Progenitor cell of endocrine pancreas (in vitro differentiated cells): ENCODE measurements around the gene NTRK2. TPM values are rescaled to one million over a fixed set of nuclear protein-coding genes. Genes with fewer than 3 reads are reported as not detected.

Experiments used
- DNase-seq: peaks from one replicate; pipeline ENCODE4 v3.0.0; 2021; ENCODE audit warnings: low spot score; ENCODE audit not compliant: unreplicated experiment
- H3K27ac Mint-ChIP-seq: 2 replicates; pipeline ENCODE4 v1.8.0; 2021; ENCODE audit warnings: mild to moderate bottlenecking, moderate library complexity, mixed read lengths
- H3K27me3 Mint-ChIP-seq: 2 replicates; pipeline ENCODE4 v1.8.0; 2021; ENCODE audit warnings: mixed read lengths
- H3K36me3 Mint-ChIP-seq: 2 replicates; pipeline ENCODE4 v1.8.0; 2022; ENCODE audit warnings: mixed read lengths; ENCODE audit not compliant: insufficient read depth
- H3K4me1 Mint-ChIP-seq: 2 replicates; pipeline ENCODE4 v1.8.0; 2021; ENCODE audit warnings: low read depth, mixed read lengths
- H3K4me3 Mint-ChIP-seq: 2 replicates; pipeline ENCODE4 v1.8.0; 2021; ENCODE audit warnings: low read depth, mild to moderate bottlenecking, moderate library complexity, mixed read lengths
- H3K9me3 Mint-ChIP-seq: 2 replicates; pipeline ENCODE4 v1.8.0; 2021; ENCODE audit warnings: low read depth, mixed read lengths
- total RNA-seq: library from RNA; stranded (reverse); gene quantifications from 2 replicates; pipeline ENCODE4 v1.2.1, GENCODE V29; 2021
- TF ChIP-seq, protein P1 (sequence below): fragments of 200-600 bp; sonication (generic); IDR thresholded peaks from one replicate; pipeline ENCODE4 v1.5.0; 2021; ENCODE audit warnings: antibody characterized with exemption, mild to moderate bottlenecking; ENCODE audit not compliant: unreplicated experiment

NTRK2 gene
- total RNA-seq, 1 donor from 2014 or later, result 4.7 TPM

DNA sequence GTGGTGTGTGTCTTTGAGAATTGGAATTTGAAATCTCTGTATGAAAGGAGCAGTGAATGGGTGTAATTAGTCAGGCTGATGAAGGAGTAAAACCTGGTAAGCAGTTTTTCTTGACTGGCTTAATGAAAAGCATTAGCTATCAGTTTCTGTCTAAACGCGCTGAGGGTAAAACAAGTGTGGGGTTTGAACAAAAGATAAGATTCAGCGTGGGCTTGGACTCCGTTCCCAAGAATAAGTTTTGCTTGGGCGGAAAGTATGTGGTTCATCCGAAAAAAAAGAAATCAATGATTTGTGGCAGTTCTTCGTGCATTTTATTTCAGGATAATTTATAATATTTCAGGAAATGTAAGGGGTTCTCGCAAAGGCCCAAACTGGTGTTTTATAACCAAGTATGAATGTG, 217.3 kb downstream of the NTRK2 start:
- Mint-ChIP-seq H3K27ac (no peak overlapping the region), H3K4me1 (peaks cover 2% of the 10 kb centered on the region), H3K27me3 (no peaks in the 10 kb centered on the region), H3K36me3 (no peaks in the 10 kb centered on the region), H3K4me3 (no peak overlapping the region), H3K9me3 (peaks cover 4% of the 10 kb centered on the region)
- TF ChIP-seq, protein P1, sequence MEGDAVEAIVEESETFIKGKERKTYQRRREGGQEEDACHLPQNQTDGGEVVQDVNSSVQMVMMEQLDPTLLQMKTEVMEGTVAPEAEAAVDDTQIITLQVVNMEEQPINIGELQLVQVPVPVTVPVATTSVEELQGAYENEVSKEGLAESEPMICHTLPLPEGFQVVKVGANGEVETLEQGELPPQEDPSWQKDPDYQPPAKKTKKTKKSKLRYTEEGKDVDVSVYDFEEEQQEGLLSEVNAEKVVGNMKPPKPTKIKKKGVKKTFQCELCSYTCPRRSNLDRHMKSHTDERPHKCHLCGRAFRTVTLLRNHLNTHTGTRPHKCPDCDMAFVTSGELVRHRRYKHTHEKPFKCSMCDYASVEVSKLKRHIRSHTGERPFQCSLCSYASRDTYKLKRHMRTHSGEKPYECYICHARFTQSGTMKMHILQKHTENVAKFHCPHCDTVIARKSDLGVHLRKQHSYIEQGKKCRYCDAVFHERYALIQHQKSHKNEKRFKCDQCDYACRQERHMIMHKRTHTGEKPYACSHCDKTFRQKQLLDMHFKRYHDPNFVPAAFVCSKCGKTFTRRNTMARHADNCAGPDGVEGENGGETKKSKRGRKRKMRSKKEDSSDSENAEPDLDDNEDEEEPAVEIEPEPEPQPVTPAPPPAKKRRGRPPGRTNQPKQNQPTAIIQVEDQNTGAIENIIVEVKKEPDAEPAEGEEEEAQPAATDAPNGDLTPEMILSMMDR, result no peak
- no peak for DNase-seq

DNA sequence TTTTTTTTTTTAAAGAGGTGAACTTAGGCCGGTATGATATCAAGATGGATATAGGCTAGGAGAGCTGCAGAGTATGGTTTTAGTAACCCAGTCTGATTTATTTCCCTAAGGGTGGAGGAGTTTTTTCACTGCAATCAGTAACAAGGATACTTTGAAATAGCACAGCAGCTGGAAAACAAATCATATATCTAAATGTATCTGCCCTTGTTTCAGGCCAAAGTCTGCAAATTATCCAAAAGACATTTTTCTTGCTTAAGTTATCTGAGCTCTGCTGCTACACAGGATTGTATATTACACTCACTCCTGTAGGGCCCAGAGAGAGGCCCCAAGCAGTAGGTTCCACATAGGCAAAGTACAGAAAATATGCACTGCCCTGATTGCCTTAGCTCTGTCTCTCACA, 222.4 kb downstream of the NTRK2 start:
- Mint-ChIP-seq H3K4me3 (no peak overlapping the region), H3K27ac (peak overlapping the region; percentile 13), H3K36me3 (no peaks in the 10 kb centered on the region), H3K4me1 (peaks cover 9% of the 10 kb centered on the region), H3K27me3 (peaks cover 7% of the 10 kb centered on the region), H3K9me3 (peaks cover under 1% of the 10 kb centered on the region)
- TF ChIP-seq, protein P1, result no peak
- no peak for DNase-seq

DNA sequence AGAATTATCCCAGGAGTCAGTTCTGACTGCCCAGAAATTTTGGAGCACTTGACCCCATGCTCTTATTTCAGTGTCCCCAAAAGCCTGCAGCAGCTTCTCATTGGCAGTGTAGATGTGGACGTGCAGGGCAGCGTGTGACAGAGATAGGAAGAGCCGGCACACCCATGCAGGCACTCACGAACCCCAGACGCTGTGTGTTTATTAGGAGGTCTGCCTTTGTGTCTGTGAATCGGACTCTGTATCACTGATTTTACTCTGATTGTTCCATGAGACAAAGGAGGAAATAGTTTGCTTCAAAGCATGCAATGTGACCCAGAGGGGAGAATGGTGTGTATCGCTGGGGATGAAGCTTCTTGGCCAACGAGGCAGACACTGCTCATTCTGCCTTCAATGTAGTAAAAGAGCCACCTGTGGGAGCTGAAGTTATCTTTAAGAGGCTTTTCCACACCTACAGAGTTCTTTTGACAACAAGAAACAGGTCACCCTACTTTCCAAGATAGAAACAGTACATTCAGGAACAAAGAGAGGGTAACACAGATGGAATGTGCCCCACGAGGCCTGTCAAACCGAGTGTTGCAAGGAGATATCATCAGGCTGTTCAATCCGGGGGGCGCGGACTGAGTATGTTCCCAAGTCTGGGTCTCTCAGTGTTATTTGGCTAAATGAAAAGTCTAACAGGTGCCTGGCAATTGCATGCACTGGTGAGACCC, 224.0 kb downstream of the NTRK2 start:
- H3K4me1 Mint-ChIP-seq, result peaks cover 14% of the 10 kb centered on the region
- no peak overlapping the region for H3K27ac Mint-ChIP-seq
- peaks cover 7% of the 10 kb centered on the region for H3K27me3 Mint-ChIP-seq
- no peak overlapping the region for H3K4me3 Mint-ChIP-seq
- no peak for DNase-seq
- TF ChIP-seq, protein P1, result no peak
- H3K36me3 Mint-ChIP-seq, result no peaks in the 10 kb centered on the region
- H3K9me3 Mint-ChIP-seq, result no peaks in the 10 kb centered on the region

DNA sequence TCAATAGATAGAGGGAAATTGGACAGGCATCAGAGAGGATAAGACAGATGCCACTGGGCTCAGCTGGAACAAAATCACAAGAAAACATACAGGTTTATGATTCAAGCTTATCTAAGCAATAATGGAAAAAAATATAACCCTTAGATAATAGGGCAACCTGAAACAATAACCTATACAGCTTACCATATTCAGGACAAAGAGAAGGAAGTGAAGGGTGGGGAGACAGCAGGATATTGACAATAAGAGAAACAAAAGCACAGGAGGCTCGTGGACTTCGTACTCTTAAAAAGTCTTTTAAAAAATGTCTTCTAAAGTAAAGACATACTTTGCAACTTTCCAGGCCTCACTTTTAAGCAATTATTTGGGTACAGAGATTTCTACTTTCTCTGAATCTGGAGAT, 225.3 kb downstream of the NTRK2 start:
- TF ChIP-seq, protein P1, result no peak
- H3K4me1 Mint-ChIP-seq, result peaks cover 18% of the 10 kb centered on the region
- no peak overlapping the region for H3K4me3 Mint-ChIP-seq
- DNase-seq, result no peak
- H3K36me3 Mint-ChIP-seq, result no peaks in the 10 kb centered on the region
- peaks cover 7% of the 10 kb centered on the region for H3K27me3 Mint-ChIP-seq
- no peaks in the 10 kb centered on the region for H3K9me3 Mint-ChIP-seq
- H3K27ac Mint-ChIP-seq, result no peak overlapping the region

DNA sequence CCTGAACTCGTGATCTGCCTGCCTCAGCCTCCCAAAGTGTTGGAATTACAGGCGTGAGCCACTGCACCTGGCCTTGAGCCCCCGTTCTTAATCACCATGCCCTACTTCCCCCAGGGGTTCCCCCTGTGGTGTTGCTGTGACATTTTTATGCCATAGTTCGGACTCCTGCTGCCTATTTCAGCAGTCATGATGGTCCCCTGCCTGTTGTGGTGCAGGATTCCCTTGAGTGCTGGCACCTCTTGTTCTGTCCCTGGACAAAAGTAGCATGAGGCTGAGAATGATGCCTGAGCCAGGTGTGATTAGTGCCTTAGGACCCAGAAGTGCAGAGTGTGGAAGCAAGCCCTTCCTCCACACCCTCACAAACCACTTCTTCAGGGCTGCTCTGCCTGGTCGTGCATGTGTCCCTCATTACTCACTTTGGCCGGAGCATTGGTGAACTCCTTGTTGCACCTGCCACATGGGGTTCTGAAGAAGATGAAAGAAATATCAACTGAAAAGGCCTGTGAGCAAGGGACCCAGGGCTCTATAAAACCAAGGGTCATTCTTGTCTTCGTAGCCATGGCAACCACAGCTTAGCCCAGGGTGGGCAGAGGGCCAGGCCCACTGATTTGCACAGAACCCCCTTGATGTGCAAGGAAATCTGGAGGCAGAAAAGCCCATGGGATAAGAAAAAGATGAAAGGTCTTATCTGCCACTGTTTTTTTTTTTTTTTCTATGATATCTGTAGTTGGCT, 228.0 kb downstream of the NTRK2 start:
- Mint-ChIP-seq H3K4me1 (peaks cover 25% of the 10 kb centered on the region), H3K9me3 (no peaks in the 10 kb centered on the region), H3K4me3 (no peak overlapping the region), H3K27me3 (peaks cover 7% of the 10 kb centered on the region), H3K27ac (no peak overlapping the region), H3K36me3 (no peaks in the 10 kb centered on the region)
- DNase-seq, result no peak
- TF ChIP-seq, protein P1, result no peak
